ENCODE results near the gene TOX2.

TOX2 gene

DNA sequence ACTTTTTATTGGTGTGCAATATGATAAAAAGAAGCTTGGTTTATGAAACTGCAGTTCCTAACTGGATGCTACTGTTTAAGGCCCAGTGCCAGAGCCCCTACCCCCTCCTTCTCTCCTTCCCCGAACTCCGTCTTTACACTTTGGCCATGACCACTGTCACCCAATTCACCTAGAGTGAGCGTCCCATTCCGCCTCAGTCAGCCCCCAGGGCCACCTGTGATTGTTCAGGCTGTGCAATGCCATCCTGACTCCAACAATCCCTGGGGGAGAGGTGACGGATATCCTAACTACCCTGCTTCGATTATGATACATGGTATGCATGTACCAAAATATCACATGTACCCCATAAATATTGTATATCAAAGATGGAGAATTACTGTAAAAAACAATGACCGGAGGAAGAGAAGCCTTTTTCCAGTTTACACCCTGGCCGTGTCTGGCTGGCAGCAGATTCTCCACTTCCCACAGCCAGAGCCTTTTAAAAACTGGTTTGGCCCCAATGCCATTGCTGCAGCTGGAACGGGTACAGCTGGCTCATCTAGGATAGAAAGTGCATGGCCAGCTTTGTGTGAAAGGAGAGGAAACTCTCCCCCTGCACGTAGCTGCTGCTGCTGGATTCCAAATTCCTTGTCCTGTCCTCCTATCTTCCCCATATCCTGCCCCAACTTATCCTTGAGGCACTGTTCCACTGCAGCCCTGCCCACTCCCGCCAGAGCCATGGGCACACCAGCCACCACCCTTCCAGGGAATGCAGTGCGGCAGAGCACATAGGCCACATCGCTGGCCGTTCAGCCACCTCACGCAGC is 172.6 kb downstream of the TOX2 start:
- TF ChIP-seq POLR2AphosphoS5 (IDR thresholded peaks at IDR 0.05; ENCODE audit: low read depth, low read length) = no peak
- TF ChIP-seq POLR2A (IDR thresholded peaks at IDR 0.05; ENCODE audit: low read depth, low read length) = no peak
- TF ChIP-seq TAF1 (IDR thresholded peaks at IDR 0.05; ENCODE audit: borderline replicate concordance, low read depth, low read length) = no peak
- DNase-seq (ENCODE audit: insufficient read length) (no peak), FAIRE-seq (no peak)

DNA sequence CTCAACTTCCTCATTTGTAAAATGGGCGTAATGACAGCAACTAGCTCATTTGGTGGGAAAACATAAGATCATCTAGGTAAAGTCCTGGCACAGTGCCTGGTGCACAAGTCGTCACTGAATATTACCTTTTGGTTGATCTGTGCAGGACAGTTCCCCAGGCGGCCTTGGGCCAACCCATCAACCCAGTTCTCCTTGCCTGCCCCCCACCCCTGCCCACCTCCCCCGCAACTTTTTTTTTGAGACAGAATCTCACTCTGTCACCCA is 173.1 kb downstream of the TOX2 start:
- DNase-seq (ENCODE audit: insufficient read length) = no peak
- no peak for FAIRE-seq
- no peak for TF ChIP-seq TAF1 (IDR thresholded peaks at IDR 0.05; ENCODE audit: borderline replicate concordance, low read depth, low read length)
- no peak for TF ChIP-seq POLR2A (IDR thresholded peaks at IDR 0.05; ENCODE audit: low read depth, low read length)
- TF ChIP-seq POLR2AphosphoS5 (IDR thresholded peaks at IDR 0.05; ENCODE audit: low read depth, low read length) = no peak

DNA sequence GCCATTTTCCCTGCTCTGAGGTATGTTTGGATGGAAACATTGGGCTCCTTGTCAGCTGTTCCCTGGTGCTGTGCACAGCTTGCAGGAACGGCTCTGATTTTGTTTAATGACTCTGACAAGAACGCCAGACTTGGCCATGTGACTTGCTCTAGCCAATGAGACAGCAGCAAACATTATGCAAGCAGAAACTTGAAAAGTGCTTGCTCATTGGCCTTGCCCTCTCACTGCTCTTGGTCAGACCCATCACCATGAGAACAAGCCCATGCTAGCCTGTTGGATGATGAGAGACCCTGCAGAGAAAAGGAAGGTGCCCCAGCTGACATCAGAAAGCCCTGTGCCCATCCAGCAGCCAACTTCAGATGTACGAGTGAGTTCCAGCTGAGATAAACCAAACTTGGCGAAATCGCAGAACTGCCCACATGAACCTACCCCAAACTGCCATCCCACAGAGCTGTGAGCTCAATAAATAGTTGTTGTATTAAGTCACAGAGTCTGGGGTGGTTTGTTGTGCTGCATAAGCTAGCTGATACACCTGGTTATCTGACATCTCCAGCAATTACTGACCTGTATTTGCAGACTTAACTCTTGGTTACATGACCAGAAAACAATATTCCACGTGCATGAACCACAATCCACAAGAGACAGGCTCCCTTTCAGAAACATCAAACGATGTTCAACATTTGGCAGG is 175.5 kb downstream of the TOX2 start:
- TF ChIP-seq TAF1 (IDR thresholded peaks at IDR 0.05; ENCODE audit: borderline replicate concordance, low read depth, low read length) (no peak), POLR2A (IDR thresholded peaks at IDR 0.05; ENCODE audit: low read depth, low read length) (no peak), POLR2AphosphoS5 (IDR thresholded peaks at IDR 0.05; ENCODE audit: low read depth, low read length) (no peak)
- DNase-seq (ENCODE audit: insufficient read length) (no peak), FAIRE-seq (peak; percentile 77)

DNA sequence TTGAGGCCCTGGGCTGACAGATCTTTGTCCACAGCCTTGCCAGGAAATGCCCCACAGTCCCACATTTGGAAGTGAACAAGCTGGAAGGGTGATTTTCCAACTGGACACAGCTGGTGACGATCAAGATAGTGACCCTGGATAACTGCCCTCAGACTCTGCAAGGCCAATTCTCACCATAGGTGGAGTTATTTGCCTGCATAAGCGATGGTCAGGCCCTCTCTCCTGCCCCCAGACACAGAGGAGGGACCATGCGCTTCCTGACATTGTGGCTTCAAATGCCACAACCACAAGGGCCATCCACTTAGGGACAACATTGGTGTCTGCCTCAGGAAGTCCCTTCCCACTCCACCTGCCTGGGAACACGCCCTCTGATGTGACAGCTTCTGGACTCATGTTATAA is 176.4 kb downstream of the TOX2 start:
- DNase-seq (ENCODE audit: insufficient read length) = no peak
- TF ChIP-seq TAF1 (IDR thresholded peaks at IDR 0.05; ENCODE audit: borderline replicate concordance, low read depth, low read length) (no peak), POLR2A (IDR thresholded peaks at IDR 0.05; ENCODE audit: low read depth, low read length) (no peak), POLR2AphosphoS5 (IDR thresholded peaks at IDR 0.05; ENCODE audit: low read depth, low read length) (no peak)
- FAIRE-seq = no peak

DNA sequence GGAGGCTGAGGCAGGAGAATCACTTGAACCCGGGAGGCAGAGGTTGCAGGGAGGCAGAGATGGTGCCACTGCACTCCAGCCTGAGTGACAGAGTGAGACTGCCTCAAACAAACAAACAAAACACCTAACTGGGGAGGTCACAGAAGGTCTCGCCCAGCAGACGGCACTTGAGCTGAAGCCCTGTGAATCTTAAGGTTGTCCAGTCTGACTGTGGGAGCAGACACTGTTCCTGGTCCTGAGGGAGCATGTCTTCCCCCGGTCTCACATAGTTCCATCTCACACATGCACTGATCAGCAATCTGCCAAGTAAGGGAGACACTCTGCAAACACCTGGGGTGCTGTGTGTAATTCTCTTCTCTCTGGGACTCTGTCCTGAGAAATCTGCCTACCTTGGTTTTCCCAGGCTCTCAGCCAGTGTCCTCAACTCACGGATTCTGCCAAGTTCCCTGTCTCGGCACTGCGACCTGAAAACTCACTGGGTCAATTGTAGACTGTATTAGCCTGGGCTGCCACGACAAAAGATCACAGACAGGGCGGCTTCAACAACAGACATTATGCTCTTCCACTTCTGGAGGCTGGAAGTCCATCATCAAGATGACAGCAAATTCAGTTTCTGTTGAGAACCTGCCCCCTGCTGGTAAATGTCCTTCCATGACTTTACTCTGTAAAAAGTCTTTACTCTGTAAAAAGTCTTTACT is 178.0 kb downstream of the TOX2 start:
- no peak for TF ChIP-seq POLR2A (IDR thresholded peaks at IDR 0.05; ENCODE audit: low read depth, low read length)
- TF ChIP-seq POLR2AphosphoS5 (IDR thresholded peaks at IDR 0.05; ENCODE audit: low read depth, low read length) = no peak
- no peak for TF ChIP-seq TAF1 (IDR thresholded peaks at IDR 0.05; ENCODE audit: borderline replicate concordance, low read depth, low read length)
- FAIRE-seq = peak; percentile 60
- no peak for DNase-seq (ENCODE audit: insufficient read length)

DNA sequence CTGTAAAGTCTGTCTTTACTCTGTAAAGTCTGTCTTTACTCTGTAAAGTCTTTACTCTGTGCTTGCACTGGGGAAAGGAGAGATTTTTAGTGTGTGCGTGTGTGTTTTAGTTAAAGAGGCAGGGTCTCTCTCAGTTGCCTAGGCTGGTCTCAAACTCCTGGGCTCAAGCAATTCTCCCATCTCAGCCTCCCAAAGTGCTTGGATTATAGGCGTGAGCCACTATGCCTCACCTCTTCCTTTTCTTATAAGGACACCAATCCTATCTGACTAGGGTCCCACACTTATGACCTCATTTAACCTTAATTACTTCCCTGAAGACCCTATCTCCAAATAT is 178.6 kb downstream of the TOX2 start:
- TF ChIP-seq POLR2A (IDR thresholded peaks at IDR 0.05; ENCODE audit: low read depth, low read length) (no peak), TAF1 (IDR thresholded peaks at IDR 0.05; ENCODE audit: borderline replicate concordance, low read depth, low read length) (no peak), POLR2AphosphoS5 (IDR thresholded peaks at IDR 0.05; ENCODE audit: low read depth, low read length) (no peak)
- FAIRE-seq = no peak
- DNase-seq (ENCODE audit: insufficient read length) = no peak

DNA sequence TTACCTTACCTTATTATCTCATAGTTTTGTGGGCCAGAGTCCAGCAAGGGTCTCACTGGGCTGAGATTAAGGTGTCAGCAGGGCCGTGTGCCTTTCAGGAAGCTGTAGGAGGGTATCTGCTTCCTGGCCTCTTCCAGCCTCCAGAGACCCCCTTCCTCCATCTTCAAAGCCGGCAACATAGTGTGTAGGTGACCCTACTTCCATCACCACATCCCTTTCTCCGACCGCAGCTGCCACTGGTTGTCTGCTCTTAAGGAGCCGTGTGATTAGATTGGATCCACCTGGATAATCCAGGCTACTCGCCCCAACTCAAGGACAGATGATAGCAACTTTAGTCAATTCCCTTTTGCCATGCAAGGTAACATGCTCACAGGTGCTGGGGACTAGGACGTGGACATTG is 181.2 kb downstream of the TOX2 start:
- no peak for DNase-seq (ENCODE audit: insufficient read length)
- no peak for TF ChIP-seq POLR2AphosphoS5 (IDR thresholded peaks at IDR 0.05; ENCODE audit: low read depth, low read length)
- FAIRE-seq = no peak

DNA sequence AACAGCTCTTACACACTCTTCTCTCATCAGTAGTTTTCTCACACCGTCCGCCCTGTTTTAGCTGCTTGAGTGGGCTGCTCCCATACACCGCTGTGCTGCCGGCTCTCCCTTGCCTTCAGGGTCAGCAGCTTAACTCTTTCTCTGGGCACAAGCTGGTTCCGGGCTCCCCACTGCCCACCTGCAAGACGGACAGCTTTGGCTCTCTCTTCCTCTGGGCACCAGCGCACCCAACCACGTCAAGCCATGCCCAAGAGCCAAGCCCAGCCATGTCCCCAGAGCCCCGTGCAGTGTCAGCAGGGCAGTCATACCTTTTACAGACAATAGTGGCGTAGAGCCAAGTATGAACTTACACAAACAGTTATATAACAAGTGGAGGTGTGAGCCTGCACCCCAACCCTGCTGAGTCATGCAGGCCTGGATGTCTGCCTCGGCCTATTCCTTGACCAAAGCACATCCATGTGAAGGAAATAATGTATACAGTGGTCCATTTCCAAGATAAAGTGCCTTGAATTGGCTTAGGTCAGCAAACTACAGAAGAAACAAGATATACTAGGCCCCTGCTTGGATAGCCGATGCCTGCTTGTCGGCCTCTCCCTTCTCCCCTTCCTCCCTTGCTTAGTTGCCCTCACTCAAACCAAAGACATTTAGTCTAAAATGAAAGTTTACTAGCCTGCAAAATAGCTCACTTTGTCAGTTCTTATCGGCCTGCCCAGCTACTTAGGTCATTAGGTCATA is 183.0 kb downstream of the TOX2 start:
- FAIRE-seq (no peak), DNase-seq (ENCODE audit: insufficient read length) (no peak)
- TF ChIP-seq TAF1 (IDR thresholded peaks at IDR 0.05; ENCODE audit: borderline replicate concordance, low read depth, low read length) (no peak), POLR2A (IDR thresholded peaks at IDR 0.05; ENCODE audit: low read depth, low read length) (no peak), POLR2AphosphoS5 (IDR thresholded peaks at IDR 0.05; ENCODE audit: low read depth, low read length) (no peak)

DNA sequence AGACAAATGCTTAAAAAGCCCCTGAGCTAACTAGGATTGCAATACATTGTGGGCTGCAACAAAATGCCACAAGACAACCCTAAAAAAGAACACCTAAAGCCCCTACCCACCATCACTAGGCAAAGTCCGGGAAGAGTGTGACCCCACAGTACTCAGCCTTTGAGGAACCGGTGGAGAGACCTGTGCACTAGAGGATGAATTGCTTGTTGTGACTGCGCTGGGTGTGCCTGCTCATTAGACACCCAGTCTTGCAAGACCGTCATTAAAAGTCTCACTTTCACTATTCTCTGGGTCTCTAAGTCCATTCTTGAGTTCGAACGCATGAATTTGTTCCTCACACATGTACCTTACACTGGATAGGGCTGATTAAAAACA is 183.6 kb downstream of the TOX2 start:
- TF ChIP-seq TAF1 (IDR thresholded peaks at IDR 0.05; ENCODE audit: borderline replicate concordance, low read depth, low read length) = no peak
- no peak for TF ChIP-seq POLR2AphosphoS5 (IDR thresholded peaks at IDR 0.05; ENCODE audit: low read depth, low read length)
- TF ChIP-seq POLR2A (IDR thresholded peaks at IDR 0.05; ENCODE audit: low read depth, low read length) = no peak
- DNase-seq (ENCODE audit: insufficient read length) (no peak), FAIRE-seq (no peak)

DNA sequence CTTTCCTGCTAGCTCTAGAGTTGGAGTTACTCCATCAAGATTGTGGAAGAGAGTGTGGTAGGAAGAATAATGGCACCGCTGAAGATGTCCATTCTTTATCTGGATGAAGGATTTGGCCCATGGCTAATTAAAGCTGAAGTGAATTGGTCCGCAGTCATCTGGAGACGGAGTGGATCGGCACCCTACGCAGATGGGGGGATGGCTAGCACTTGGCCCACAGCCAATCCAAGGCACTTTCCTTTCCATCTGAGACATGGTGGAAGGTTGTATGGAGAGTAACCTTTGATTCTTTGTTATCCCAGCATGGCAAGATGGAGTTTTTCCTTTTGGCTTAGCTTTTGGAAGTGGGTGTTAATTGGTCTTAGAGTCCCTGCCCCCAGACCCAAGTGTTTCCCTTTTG is 184.0 kb downstream of the TOX2 start:
- TF ChIP-seq TAF1 (IDR thresholded peaks at IDR 0.05; ENCODE audit: borderline replicate concordance, low read depth, low read length) (no peak), POLR2A (IDR thresholded peaks at IDR 0.05; ENCODE audit: low read depth, low read length) (no peak), POLR2AphosphoS5 (IDR thresholded peaks at IDR 0.05; ENCODE audit: low read depth, low read length) (no peak)
- FAIRE-seq = no peak

DNA sequence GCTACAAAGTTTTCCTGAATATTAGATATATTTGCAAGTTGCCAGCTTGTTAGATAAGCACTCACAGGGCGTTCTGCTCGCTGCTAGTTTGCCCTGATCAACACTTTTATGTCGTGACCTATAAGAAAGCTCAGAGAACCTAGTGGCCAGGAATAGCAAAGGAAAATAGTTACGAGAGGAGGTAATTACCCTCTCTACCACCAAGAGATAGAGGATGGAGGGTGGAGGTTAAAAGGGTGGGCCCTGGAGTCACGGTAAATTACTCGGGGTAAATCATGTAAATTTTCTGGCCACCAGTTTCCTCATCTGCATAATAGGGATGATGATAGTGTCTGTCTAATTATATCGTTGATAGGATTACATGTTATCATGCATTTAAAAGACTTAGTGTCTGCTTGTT is 185.2 kb downstream of the TOX2 start:
- FAIRE-seq (no peak), DNase-seq (ENCODE audit: insufficient read length) (no peak)
- no peak for TF ChIP-seq POLR2A (IDR thresholded peaks at IDR 0.05; ENCODE audit: low read depth, low read length)
- TF ChIP-seq TAF1 (IDR thresholded peaks at IDR 0.05; ENCODE audit: borderline replicate concordance, low read depth, low read length) = no peak
- no peak for TF ChIP-seq POLR2AphosphoS5 (IDR thresholded peaks at IDR 0.05; ENCODE audit: low read depth, low read length)

More for the DNA sequence above, 184.0 kb downstream of the TOX2 start:
- no peak for DNase-seq (ENCODE audit: insufficient read length)

Measured in GM12892 (cell line).